ENCODE results near the gene ZNF543.

ZNF543 gene

DNA sequence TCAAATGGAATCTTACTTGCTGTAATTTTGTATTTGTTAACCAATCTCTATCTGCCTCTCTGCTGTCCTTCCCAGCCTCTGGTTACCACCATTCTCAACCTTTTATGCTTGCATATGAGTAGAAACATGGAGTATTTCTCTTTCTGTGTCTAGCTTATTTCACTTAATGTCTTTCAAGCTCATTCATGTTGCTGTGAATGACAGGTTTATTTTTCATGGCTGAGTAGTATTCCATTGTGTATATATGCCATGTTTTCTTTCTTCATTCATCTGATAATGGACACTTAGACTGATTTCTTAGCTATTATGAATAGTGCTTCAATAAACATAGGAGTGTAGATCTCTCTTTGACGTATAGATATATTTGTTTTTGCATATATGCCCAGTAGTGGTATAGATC lies 26.6 kb upstream of the ZNF543 start:
- in situ Hi-C loops (cut with MboI; ENCODE audit: low pct_unique_long_range_greater_than_20kb, low sequenced_read_pairs, unreplicated experiment), result no loop called here
- DNase-seq (ENCODE audit: low spot score), result no peak

DNA sequence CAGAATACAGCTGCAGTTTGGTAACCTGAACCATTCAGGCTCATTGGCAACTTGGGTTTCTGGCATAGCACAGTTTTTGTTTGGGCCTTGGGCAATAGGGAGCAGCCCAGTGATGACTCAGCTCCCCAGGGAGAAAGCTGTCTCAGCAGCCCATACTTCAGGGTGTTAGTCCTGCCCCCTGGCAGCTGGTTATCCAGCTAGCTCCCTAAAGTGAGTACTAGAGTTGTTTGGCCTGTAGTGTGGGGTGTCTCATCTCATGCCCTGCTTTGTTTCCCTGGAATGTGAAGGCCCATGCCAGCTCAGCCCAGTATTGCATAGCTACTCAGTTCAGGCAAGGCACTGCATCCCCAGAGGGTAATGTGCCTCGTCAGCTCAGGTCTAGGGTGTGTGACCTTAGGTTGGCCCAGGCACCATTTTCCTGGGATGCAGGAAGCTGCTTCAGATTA lies 18.2 kb upstream of the ZNF543 start:
- in situ Hi-C loops (cut with MboI; ENCODE audit: low pct_unique_long_range_greater_than_20kb, low sequenced_read_pairs, unreplicated experiment), result no loop called here
- TF ChIP-seq CTCF (IDR thresholded peaks at IDR 0.05; ENCODE audit: extremely low read depth, insufficient read depth, missing control alignments), result no peak
- no peak for DNase-seq (ENCODE audit: low spot score)

More for the DNA sequence above, 26.6 kb upstream of the ZNF543 start:
- TF ChIP-seq CTCF (IDR thresholded peaks at IDR 0.05; ENCODE audit: extremely low read depth, insufficient read depth, missing control alignments), result no peak

GRCh38 chr19:57302727-57303401 lies 17.4 kb upstream of the ZNF543 start:
- no peak for DNase-seq (ENCODE audit: low spot score)
- in situ Hi-C loops (cut with MboI; ENCODE audit: low pct_unique_long_range_greater_than_20kb, low sequenced_read_pairs, unreplicated experiment), result no loop called here
- TF ChIP-seq CTCF (IDR thresholded peaks at IDR 0.05; ENCODE audit: extremely low read depth, insufficient read depth, missing control alignments), result no peak

DNA sequence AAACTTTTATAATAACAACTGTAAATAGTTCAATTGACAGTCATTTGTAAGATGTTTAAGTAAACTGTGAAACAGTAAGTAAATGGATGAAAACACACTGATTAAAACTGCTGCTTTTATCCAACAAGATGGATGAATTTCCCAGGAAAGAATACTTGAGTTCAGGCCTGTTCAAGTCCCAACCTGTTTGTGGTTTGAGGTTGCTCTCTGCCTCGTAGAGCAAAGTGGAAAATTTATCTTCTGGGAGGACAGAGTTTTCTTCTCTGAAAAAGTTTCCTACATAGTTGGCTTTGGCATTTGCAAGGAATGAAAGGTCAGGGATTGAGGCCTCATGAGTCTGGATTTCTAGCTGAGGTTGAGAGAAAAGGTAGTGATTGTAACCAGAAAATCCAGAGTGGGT lies 15.2 kb upstream of the ZNF543 start:
- in situ Hi-C loops (cut with MboI; ENCODE audit: low pct_unique_long_range_greater_than_20kb, low sequenced_read_pairs, unreplicated experiment), result no loop called here
- no peak for TF ChIP-seq CTCF (IDR thresholded peaks at IDR 0.05; ENCODE audit: extremely low read depth, insufficient read depth, missing control alignments)
- no peak for DNase-seq (ENCODE audit: low spot score)

DNA sequence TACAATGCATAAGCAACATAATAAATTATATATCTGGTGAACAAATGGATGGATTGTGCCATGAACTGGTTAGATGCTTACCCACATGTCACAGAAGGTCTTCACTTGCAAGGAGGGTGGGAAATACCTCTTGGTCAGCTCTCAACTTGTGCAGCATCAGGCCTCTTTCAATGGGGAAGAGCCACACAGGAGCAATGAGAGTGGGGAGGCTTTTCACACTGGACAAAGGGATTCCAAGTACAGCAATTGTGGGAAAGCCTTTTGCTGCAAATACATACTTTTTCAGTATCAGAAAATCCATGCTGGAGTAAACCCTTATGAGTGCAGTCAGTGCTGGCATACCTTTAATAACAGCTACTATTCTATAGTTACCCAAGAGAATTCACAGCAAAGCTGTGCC lies 11.8 kb upstream of the ZNF543 start:
- in situ Hi-C loops (cut with MboI; ENCODE audit: low pct_unique_long_range_greater_than_20kb, low sequenced_read_pairs, unreplicated experiment), result no loop called here
- DNase-seq (ENCODE audit: low spot score), result no peak
- no peak for TF ChIP-seq CTCF (IDR thresholded peaks at IDR 0.05; ENCODE audit: extremely low read depth, insufficient read depth, missing control alignments)

GRCh38 chr19:57310792-57311191 lies 9.5 kb upstream of the ZNF543 start:
- DNase-seq (ENCODE audit: low spot score), result no peak
- in situ Hi-C loops (cut with MboI; ENCODE audit: low pct_unique_long_range_greater_than_20kb, low sequenced_read_pairs, unreplicated experiment), result no loop called here
- no peak for TF ChIP-seq CTCF (IDR thresholded peaks at IDR 0.05; ENCODE audit: extremely low read depth, insufficient read depth, missing control alignments)
